COLO829 (cell line): ENCODE results near the gene TUBA1C.
"Not testable (repeated sequence)": the region's sequence is repeated elsewhere in the genome, so short reads cannot be mapped to it uniquely, and the experiment has no call there.

ENCODE experiments used
- DNase-seq: peaks from one replicate; pipeline ENCODE4 v3.0.0; 2012; ENCODE audit warnings: low spot score

The TUBA1C gene

GRCh38 chr12:49310451-49311000, 45.6 kb downstream of the TUBA1C start:
- DNase-seq = not testable (repeated sequence)

GRCh38 chr12:49314811-49315210, 49.9 kb downstream of the TUBA1C start:
- DNase-seq = no peak

- not testable (repeated sequence) for DNase-seq
Measured at GRCh38 chr12:49317118-49317517, 52.2 kb downstream of the TUBA1C start.

- DNase-seq = not testable (repeated sequence)
Measured at GRCh38 chr12:49320411-49321103, 55.7 kb downstream of the TUBA1C start.

GRCh38 chr12:49322367-49322707, 57.5 kb downstream of the TUBA1C start:
- no peak for DNase-seq

- DNase-seq = peak; percentile 99
Measured at GRCh38 chr12:49322708-49323523, 58.0 kb downstream of the TUBA1C start, which contains the start of gene TROAP. TSS of gene TROAP (plus strand) at chr12:49323255. CDS start at chr12:49323609, 354 bp downstream.

- no peak for DNase-seq
Measured at GRCh38 chr12:49323524-49324097, 58.7 kb downstream of the TUBA1C start.
